MM.1S (cell line): Measurements from ENCODE around the gene MPZL1.

Experiments used
- DNase-seq: peaks from one replicate; pipeline ENCODE4 v3.0.0-alpha.2; 2015
- H2AFZ ChIP-seq: fragments of 300-600 bp; sonication (generic); 2 replicates; pipeline ENCODE4 v1.6.0; 2016; ENCODE audit warnings: antibody characterized with exemption, low read length
- H3F3A ChIP-seq: fragments of 300-600 bp; sonication (generic); 2 replicates; pipeline ENCODE4 v1.6.1; 2016; ENCODE audit warnings: mild to moderate bottlenecking, antibody characterized with exemption, low read length, moderate library complexity, mixed read lengths; ENCODE audit not compliant: insufficient read depth
- H3K27ac ChIP-seq: fragments of 300-600 bp; sonication (generic); 2 replicates; pipeline ENCODE4 v1.5.1; 2016; ENCODE audit warnings: mild to moderate bottlenecking, low read length
- H3K27me3 ChIP-seq: fragments of 300-600 bp; sonication (generic); replicated peaks from 2 replicates; pipeline ENCODE4 v1.6.0; 2016; ENCODE audit warnings: low read length; ENCODE audit not compliant: insufficient read depth
- H3K36me3 ChIP-seq: fragments of 300-600 bp; sonication (generic); replicated peaks from 2 replicates; pipeline ENCODE4 v1.6.1; 2016; ENCODE audit warnings: mild to moderate bottlenecking, low read length, mixed read lengths; ENCODE audit not compliant: insufficient read depth
- H3K4me1 ChIP-seq: fragments of 300-600 bp; sonication (generic); 2 replicates; pipeline ENCODE4 v1.6.1; 2016; ENCODE audit warnings: low read length, mixed read lengths
- H3K4me2 ChIP-seq: fragments of 300-600 bp; sonication (generic); 2 replicates; pipeline ENCODE4 v1.6.0; 2016; ENCODE audit warnings: low read depth, low read length
- H3K4me3 ChIP-seq: fragments of 300-600 bp; sonication (generic); 2 replicates; pipeline ENCODE4 v1.5.1; 2016; ENCODE audit warnings: low read length, mixed read lengths
- H3K79me2 ChIP-seq: fragments of 300-600 bp; sonication (generic); 2 replicates; pipeline ENCODE4 v1.6.1; 2016; ENCODE audit warnings: mixed run types, low read length, mixed read lengths
- H3K9ac ChIP-seq: fragments of 300-600 bp; sonication (generic); 2 replicates; pipeline ENCODE4 v1.6.1; 2016; ENCODE audit warnings: low read length, mixed read lengths
- H3K9me2 ChIP-seq: fragments of 300-600 bp; sonication (generic); replicated peaks from 2 replicates; pipeline ENCODE4 v1.6.1; 2016; ENCODE audit warnings: mild to moderate bottlenecking, low read length, mixed read lengths; ENCODE audit not compliant: insufficient read depth
- H3K9me3 ChIP-seq: fragments of 300-600 bp; sonication (generic); replicated peaks from 2 replicates; pipeline ENCODE4 v1.6.1; 2016; ENCODE audit warnings: mild to moderate bottlenecking, low read length, mixed read lengths; ENCODE audit not compliant: insufficient read depth
- H4K20me1 ChIP-seq: fragments of 300-600 bp; sonication (generic); 2 replicates; pipeline ENCODE4 v1.6.1; 2016; ENCODE audit warnings: mild to moderate bottlenecking, low read length, moderate library complexity, mixed read lengths; ENCODE audit not compliant: insufficient read depth
- EZH2 ChIP-seq: fragments of 300-600 bp; sonication (generic); optimal IDR thresholded peaks from 2 replicates; pipeline ENCODE3; 2017; ENCODE audit warnings: low read depth, mild to moderate bottlenecking, antibody characterized with exemption, low read length, mixed read lengths
- EZH2phosphoT487 ChIP-seq: fragments of 300-600 bp; sonication (generic); IDR thresholded peaks from 2 replicates; pipeline ENCODE4 v1.6.1; 2018; ENCODE audit warnings: antibody characterized with exemption, low read length
- TF ChIP-seq, protein P1 (sequence below): fragments of 300-600 bp; sonication (generic); IDR thresholded peaks from 2 replicates; pipeline ENCODE4 v1.5.1; 2016; ENCODE audit warnings: antibody characterized with exemption, low read length, mixed read lengths

Gene MPZL1

GRCh38 chr1:167751676-167752075 lies 29.9 kb downstream of the MPZL1 start:
- H3K4me2 ChIP-seq = no peak overlapping the region
- TF ChIP-seq, protein P1, sequence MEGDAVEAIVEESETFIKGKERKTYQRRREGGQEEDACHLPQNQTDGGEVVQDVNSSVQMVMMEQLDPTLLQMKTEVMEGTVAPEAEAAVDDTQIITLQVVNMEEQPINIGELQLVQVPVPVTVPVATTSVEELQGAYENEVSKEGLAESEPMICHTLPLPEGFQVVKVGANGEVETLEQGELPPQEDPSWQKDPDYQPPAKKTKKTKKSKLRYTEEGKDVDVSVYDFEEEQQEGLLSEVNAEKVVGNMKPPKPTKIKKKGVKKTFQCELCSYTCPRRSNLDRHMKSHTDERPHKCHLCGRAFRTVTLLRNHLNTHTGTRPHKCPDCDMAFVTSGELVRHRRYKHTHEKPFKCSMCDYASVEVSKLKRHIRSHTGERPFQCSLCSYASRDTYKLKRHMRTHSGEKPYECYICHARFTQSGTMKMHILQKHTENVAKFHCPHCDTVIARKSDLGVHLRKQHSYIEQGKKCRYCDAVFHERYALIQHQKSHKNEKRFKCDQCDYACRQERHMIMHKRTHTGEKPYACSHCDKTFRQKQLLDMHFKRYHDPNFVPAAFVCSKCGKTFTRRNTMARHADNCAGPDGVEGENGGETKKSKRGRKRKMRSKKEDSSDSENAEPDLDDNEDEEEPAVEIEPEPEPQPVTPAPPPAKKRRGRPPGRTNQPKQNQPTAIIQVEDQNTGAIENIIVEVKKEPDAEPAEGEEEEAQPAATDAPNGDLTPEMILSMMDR = no peak
- TF ChIP-seq EZH2 (no peak), EZH2phosphoT487 (no peak)
- no peaks in the 10 kb centered on the region for H3K27me3 ChIP-seq
- no peak overlapping the region for H3K9ac ChIP-seq
- no peaks in the 10 kb centered on the region for H3K9me2 ChIP-seq
- H2AFZ ChIP-seq = no peak overlapping the region
- H3K9me3 ChIP-seq = no peaks in the 10 kb centered on the region
- no peak overlapping the region for H3K27ac ChIP-seq
- peaks cover 9% of the 10 kb centered on the region; the same call in 1 of the 2 replicates for H3F3A ChIP-seq
- no peak for DNase-seq
- no peak overlapping the region for H3K4me3 ChIP-seq
- 0 out of 2 replicates have a peak, but pooled peaks cover 4% of the 10 kb centered on the region for H3K79me2 ChIP-seq
- peaks cover 12% of the 10 kb centered on the region for H3K4me1 ChIP-seq
- no peaks in the 10 kb centered on the region for H3K36me3 ChIP-seq
- H4K20me1 ChIP-seq = no peaks in the 10 kb centered on the region

DNA sequence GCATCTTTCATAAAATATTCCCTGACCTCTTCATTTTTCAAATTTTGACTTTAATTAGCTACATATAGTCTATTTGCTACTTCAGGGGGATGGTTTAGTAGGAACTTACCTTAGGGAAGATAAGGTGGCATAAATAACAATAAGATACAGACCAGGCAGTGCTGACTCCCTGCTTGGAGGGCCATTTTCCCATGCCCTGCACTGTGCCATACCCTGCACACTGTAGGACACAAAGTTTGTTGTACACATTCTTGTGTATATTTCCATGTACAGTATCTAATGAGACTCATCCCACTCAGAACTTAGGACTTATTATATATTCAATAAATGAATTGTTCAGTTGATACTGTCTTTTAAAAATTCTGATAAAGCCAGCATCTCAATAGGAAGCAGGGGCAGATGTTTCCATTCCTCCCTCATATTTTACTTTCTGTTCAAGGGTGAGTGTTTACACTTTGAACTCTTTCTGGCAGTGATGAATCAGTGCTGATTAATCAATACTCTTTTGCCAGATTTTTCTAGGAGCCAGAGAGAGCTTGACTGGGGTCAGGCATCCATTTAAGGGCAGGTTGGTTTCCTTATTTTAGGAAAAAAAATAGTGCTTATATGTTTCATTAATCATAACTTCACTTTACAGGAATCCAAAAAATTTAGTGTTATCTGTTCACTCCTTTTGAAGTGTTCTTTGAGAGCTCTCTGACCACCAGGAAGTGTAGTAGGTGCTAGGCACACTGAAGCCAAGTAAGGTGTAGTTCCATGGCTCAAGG lies 30.6 kb downstream of the MPZL1 start:
- H4K20me1 ChIP-seq = no peaks in the 10 kb centered on the region
- H3K27me3 ChIP-seq = no peaks in the 10 kb centered on the region
- peak overlapping the region; percentile 42 for H3K4me2 ChIP-seq
- TF ChIP-seq, protein P1 = no peak
- TF ChIP-seq EZH2 = no peak
- no peak for TF ChIP-seq EZH2phosphoT487
- no peaks in the 10 kb centered on the region for H3K9me3 ChIP-seq
- DNase-seq = no peak
- H3K9me2 ChIP-seq = no peaks in the 10 kb centered on the region
- H3K4me3 ChIP-seq = peak overlapping the region; percentile 8; the same call in 1 of the 2 replicates
- no peaks in the 10 kb centered on the region for H3K36me3 ChIP-seq
- peak overlapping the region; percentile 50 for H3K27ac ChIP-seq
- 0 out of 2 replicates have a peak, but pooled peaks cover 4% of the 10 kb centered on the region for H3K79me2 ChIP-seq
- peak overlapping the region; percentile 32 for H2AFZ ChIP-seq
- H3F3A ChIP-seq = peaks cover 9% of the 10 kb centered on the region; the same call in 1 of the 2 replicates
- peaks cover 12% of the 10 kb centered on the region for H3K4me1 ChIP-seq
- peak overlapping the region; percentile 5; the same call in 1 of the 2 replicates for H3K9ac ChIP-seq

DNA sequence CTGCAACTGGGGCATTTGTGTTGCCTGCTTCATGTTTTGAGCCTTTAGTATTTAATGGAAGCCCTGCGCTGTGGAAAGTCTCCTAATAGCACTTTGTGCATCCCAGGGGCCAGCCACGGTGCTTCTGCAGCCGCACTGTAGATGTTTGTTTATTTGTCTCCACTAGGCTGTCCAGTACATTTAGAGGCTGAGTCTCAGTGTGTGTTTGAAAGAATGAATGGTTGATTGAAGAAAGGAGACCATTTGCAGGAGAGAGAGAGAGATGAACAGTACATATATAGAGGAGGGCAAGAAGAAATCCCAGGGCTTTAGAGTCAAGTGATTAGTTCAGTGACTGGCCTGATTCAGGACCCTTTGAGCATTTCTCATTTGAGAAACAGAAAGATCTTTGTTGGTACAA lies 33.9 kb downstream of the MPZL1 start:
- Histone ChIP-seq H3K4me1 (peaks cover 12% of the 10 kb centered on the region), H3K27ac (no peak overlapping the region), H3K9me2 (no peaks in the 10 kb centered on the region), H3F3A (peaks cover 9% of the 10 kb centered on the region; the same call in 1 of the 2 replicates), H3K36me3 (no peaks in the 10 kb centered on the region), H3K79me2 (0 out of 2 replicates have a peak, but pooled peaks cover 4% of the 10 kb centered on the region), H3K9me3 (no peaks in the 10 kb centered on the region), H2AFZ (no peak overlapping the region), H3K27me3 (no peaks in the 10 kb centered on the region), H3K4me2 (no peak overlapping the region), H4K20me1 (no peaks in the 10 kb centered on the region), H3K9ac (no peak overlapping the region), H3K4me3 (no peak overlapping the region)
- TF ChIP-seq EZH2 (no peak), EZH2phosphoT487 (no peak)
- TF ChIP-seq, protein P1 = no peak
- DNase-seq = no peak
